ENCODE results near the gene NUDT4. TPM values are rescaled to one million over a fixed set of nuclear protein-coding genes. Genes with fewer than 3 reads are reported as not detected.

The NUDT4 gene
- total and polyA plus RNA-seq, 2 of the 13 experiments (the other 11 are each of a cell fraction or from before 2014, with no cell fraction given), result 37.3 to 70.1 TPM

- TF ChIP-seq STAT6 (CRISPR knock-in tag; IDR thresholded peaks at IDR 0.05; ENCODE audit: borderline replicate concordance) (no peak), XRCC5 (optimal IDR thresholded peaks at IDR 0.05; ENCODE audit: low read length) (peak; percentile 26), ZFP91 (CRISPR knock-in tag; IDR thresholded peaks at IDR 0.05; ENCODE audit: borderline replicate concordance) (peak; percentile 34; the same call in 1 of the 2 replicates), SNAI1 (CRISPR knock-in tag; IDR thresholded peaks at IDR 0.05; ENCODE audit: borderline replicate concordance) (peak; percentile 55; the same call in 1 of the 2 replicates), SOX13 (IDR thresholded peaks at IDR 0.05) (no peak), SOX13 (CRISPR knock-in tag; conservative IDR thresholded peaks at IDR 0.05 in 1 of 2, IDR thresholded peaks at IDR 0.05 in 1 of 2) (0 out of 4 replicates have a peak, but pooled peaks of 1 of the 2 experiments have one; percentile 10), MTERF4 (CRISPR knock-in tag; IDR thresholded peaks at IDR 0.05) (0 out of 2 replicates have a peak, but pooled peaks have one; percentile 29), ZNF720 (CRISPR knock-in tag; IDR thresholded peaks at IDR 0.05) (no peak), ZSCAN31 (CRISPR knock-in tag; IDR thresholded peaks at IDR 0.05; ENCODE audit: low read depth) (no peak), ZNF292 (CRISPR knock-in tag; IDR thresholded peaks at IDR 0.05; ENCODE audit: borderline replicate concordance, low read depth) (0 out of 2 replicates have a peak, but pooled peaks have one; percentile 4), ZBTB4 (CRISPR knock-in tag; IDR thresholded peaks at IDR 0.05; ENCODE audit: borderline replicate concordance) (no peak), HOXA7 (CRISPR knock-in tag; IDR thresholded peaks at IDR 0.05) (no peak), HNRNPUL1 (IDR thresholded peaks at IDR 0.05; ENCODE audit: low read depth, low read length) (no peak), NR0B2 (CRISPR knock-in tag; IDR thresholded peaks at IDR 0.05) (0 out of 2 replicates have a peak, but pooled peaks have one; percentile 33), ZNF75D (CRISPR knock-in tag; IDR thresholded peaks at IDR 0.05; ENCODE audit: borderline replicate concordance) (no peak), ARNTL (CRISPR knock-in tag; IDR thresholded peaks at IDR 0.05) (peak; percentile 35; the same call in 1 of the 2 replicates), NRL (CRISPR knock-in tag; IDR thresholded peaks at IDR 0.05; ENCODE audit: borderline replicate concordance) (no peak), ZNF329 (CRISPR knock-in tag; IDR thresholded peaks at IDR 0.05; ENCODE audit: low read depth) (no peak)
These were observed 1.1 kb upstream of the NUDT4 start (continued) for GRCh38 chr12:93376436-93377251.

All from HepG2 (cell line).